Neuron (in vitro differentiated cells): ENCODE data around the gene DDX6.
"Not testable (repeated sequence)": the region's sequence is repeated elsewhere in the genome, so short reads cannot be mapped to it uniquely, and the experiment has no call there.

Source experiments
- H2AFZ ChIP-seq: one replicate; pipeline ENCODE4 v1.6.1; 2013; ENCODE audit warnings: low read depth, mild to moderate bottlenecking, inconsistent platforms, low read length, moderate library complexity
- H3K27me3 ChIP-seq: one replicate; pipeline ENCODE4 v1.6.1; 2013; ENCODE audit warnings: low read length; ENCODE audit not compliant: insufficient read depth
- H3K36me3 ChIP-seq: one replicate; pipeline ENCODE4 v1.6.1; 2013; ENCODE audit warnings: low read length; ENCODE audit not compliant: insufficient read depth
- H3K4me1 ChIP-seq: one replicate; pipeline ENCODE4 v1.6.1; 2013; ENCODE audit warnings: low read length; ENCODE audit not compliant: insufficient read depth
- H3K4me3 ChIP-seq: 2 replicates; pipeline ENCODE4 v1.5.1; 2013; ENCODE audit warnings: mild to moderate bottlenecking, low read length, moderate library complexity
- H3K9me3 ChIP-seq: one replicate; pipeline ENCODE4 v1.6.1; 2013; ENCODE audit warnings: low read length

Gene DDX6

DNA sequence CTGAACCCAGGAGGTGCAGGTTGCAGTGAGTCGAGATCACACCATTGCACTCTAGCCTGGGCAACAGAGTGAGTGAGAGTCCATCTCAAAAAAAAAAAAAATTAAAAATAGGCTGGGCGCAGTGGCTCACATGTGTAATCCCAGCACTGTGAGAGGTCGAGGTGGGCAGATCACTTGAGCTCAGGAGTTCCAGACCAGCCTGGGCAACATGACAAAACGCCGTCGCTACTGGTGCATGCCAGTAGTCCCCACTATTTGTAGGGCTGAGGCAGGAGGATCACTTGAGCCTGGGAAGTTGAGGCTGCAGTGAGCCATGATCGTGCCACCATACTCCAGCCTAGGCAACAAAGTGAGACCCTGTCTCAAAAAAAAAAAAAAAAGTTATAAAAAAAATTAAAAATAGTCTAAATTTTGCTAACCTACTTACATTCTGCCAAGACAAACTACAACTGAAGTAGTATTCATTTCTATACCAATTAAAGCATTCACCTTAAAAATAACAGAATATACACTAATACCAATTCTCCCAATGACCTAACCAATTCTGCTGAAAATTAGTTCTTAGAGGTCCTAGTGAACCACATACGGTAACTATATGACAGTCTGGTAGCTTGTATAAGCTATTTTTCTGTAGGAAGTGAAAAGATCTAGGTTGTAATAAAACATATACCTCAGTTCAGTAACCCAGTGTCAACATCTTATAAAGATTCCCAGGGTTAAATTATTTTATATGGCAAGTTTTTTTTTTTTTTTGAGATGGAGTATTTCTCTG, 7.1 kb downstream of the DDX6 start:
- H3K4me3 ChIP-seq, result no peak overlapping the region
- H3K27me3 ChIP-seq, result no peaks in the 10 kb centered on the region
- no peak overlapping the region for H2AFZ ChIP-seq
- no peaks in the 10 kb centered on the region for H3K9me3 ChIP-seq
- peaks cover 3% of the 10 kb centered on the region for H3K4me1 ChIP-seq
- H3K36me3 ChIP-seq, result peaks cover 71% of the 10 kb centered on the region

DNA sequence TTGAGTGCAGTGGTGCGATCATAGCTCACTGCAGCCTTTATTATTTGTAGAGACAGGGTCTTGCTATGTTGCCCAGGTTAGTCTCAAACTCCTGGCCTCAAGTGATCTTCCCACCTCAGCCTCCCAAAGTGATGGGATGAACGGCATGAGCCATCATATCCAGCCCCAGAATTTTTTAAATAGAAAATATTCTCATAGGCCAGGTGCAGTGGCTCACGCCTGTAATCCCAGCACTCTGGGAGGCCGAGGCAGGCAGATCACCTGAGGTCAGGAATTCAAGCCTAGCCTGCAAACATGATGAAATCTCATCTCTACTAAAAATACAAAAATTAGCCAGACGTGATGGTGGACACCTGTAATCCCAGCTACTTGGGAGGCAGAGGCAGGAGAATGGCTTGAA, 7.6 kb downstream of the DDX6 start:
- H3K27me3 ChIP-seq, H3K9me3 ChIP-seq, H3K4me3 ChIP-seq, H2AFZ ChIP-seq, H3K4me1 ChIP-seq: not testable (repeated sequence)
- peaks cover 77% of the 10 kb centered on the region for H3K36me3 ChIP-seq

DNA sequence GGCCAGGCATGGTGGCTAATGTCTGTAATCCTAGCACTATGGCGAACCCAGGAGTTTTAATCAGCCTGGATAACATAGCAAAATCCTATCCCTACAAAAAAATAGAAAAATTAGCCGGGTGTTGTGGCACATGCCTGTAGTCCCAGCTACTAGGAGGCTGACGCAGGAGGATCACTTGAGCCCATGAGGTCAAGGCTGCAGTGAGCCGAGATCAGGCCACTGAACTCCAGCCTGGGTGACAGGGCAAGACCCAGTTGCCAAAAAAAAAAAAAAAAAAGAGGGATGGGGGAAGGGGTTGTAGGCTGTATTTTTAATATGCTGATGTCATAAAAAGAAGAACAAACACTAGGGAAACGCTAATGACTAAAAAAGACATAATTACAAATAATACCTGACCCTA, 12.1 kb downstream of the DDX6 start:
- Histone ChIP-seq H3K36me3 (peaks cover 94% of the 10 kb centered on the region), H3K27me3 (no peaks in the 10 kb centered on the region), H2AFZ (no peak overlapping the region), H3K9me3 (no peaks in the 10 kb centered on the region), H3K4me1 (no peaks in the 10 kb centered on the region), H3K4me3 (no peak overlapping the region)

DNA sequence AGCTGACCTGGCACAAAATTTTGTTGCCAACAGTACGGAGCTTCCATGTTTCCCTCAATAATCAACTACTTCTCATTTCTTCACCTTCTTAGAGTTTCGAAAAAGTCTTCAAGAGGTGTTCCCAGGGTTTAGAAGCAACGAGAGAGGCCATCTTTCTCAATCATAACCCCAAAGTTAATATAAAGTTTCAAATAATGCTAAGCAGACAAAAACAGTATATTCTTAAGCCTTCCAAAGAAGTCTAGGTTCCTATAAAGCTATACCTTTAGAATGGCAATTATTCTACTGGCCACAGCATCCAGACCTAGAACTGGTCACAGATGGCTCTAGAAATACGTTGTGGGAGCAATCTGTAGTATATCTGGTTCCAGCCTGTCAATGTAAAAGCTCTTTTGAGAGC, 16.9 kb downstream of the DDX6 start:
- H3K4me3 ChIP-seq, result no peak overlapping the region
- no peaks in the 10 kb centered on the region for H3K4me1 ChIP-seq
- H3K36me3 ChIP-seq, result peaks cover 83% of the 10 kb centered on the region
- H3K9me3 ChIP-seq, result no peaks in the 10 kb centered on the region
- H3K27me3 ChIP-seq, result no peaks in the 10 kb centered on the region
- no peak overlapping the region for H2AFZ ChIP-seq

DNA sequence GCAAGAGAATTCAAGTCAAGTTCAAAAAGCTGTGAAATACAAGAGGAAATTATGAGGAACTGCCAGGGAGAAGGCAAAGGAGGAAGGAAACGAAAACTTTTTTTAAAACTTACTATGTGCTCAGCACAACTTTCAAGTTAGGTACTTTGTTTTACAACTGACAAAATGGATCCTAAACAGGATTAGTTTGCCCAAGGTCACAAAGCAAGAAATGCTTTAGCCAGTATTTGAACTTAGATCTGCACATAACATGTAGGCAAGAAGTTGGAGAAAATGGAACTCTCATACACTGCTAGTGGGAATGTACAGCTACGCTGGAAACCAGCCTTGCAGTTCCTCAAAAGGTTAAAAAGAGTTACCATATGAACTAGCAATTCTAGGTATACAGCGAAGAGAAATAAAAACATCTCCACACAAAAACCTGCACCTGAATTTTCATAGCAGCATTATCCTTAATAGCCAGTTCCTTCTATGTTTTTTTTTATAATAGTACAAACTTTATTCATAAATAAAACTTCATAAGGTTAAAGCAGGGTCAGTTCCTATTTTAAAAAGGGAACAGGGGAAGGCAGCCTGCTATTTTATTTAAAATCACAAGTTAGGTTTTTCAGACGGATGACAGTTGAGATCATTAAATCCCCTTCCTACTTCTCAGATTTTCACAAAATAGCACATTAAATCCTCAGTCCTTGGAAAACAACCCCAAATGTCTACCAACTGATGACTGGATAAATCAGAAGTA, 19.2 kb downstream of the DDX6 start:
- H3K9me3 ChIP-seq, result no peaks in the 10 kb centered on the region
- no peaks in the 10 kb centered on the region for H3K27me3 ChIP-seq
- H3K4me3 ChIP-seq, result no peak overlapping the region
- peaks cover 80% of the 10 kb centered on the region for H3K36me3 ChIP-seq
- no peaks in the 10 kb centered on the region for H3K4me1 ChIP-seq
- no peak overlapping the region for H2AFZ ChIP-seq

DNA sequence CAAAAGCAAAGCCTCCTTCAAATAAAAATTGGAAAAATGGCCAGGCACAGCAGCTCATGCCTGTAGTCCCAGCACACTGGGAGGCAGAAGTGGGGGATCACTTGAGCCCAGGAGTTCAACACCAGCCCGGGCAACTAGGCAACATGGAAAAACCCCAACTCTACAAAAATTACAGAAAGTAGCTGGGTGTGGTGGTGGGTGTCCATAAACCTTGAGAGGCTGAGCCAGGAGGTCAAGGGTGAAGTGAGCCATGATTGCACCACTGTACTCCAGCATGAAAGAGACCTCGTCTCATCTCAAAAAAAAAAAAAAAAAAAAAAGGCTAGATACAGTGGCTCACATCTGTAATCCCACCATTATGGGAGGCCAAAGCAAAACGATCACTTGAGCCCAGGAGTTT, 22.3 kb downstream of the DDX6 start:
- Histone ChIP-seq H3K4me1 (no peaks in the 10 kb centered on the region), H2AFZ (no peak overlapping the region), H3K4me3 (no peak overlapping the region), H3K9me3 (no peaks in the 10 kb centered on the region), H3K27me3 (no peaks in the 10 kb centered on the region), H3K36me3 (peaks cover 67% of the 10 kb centered on the region)

DNA sequence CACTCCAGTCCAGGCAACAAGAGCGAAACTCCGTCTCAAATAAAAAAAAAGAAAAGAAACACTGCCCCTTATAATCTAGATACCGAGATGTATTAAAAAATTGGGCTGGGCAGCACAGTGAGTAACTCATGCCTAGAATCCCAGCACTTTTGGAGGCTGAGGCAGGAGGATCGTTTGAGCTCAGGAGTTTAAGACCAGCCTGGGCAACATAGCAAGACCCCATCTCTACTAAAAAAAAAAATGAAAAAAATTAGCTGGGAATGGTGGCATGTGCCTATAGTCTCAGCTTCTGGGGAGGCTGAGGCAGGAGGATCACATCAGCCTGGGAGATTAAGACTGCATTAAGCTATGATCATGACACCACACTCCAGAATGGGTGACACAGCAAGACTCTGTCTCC, 24.9 kb downstream of the DDX6 start:
- H3K36me3 ChIP-seq, result peaks cover 70% of the 10 kb centered on the region
- no peak overlapping the region for H3K4me3 ChIP-seq
- no peak overlapping the region for H2AFZ ChIP-seq
- H3K9me3 ChIP-seq, result no peaks in the 10 kb centered on the region
- H3K4me1 ChIP-seq, result no peaks in the 10 kb centered on the region
- no peaks in the 10 kb centered on the region for H3K27me3 ChIP-seq

DNA sequence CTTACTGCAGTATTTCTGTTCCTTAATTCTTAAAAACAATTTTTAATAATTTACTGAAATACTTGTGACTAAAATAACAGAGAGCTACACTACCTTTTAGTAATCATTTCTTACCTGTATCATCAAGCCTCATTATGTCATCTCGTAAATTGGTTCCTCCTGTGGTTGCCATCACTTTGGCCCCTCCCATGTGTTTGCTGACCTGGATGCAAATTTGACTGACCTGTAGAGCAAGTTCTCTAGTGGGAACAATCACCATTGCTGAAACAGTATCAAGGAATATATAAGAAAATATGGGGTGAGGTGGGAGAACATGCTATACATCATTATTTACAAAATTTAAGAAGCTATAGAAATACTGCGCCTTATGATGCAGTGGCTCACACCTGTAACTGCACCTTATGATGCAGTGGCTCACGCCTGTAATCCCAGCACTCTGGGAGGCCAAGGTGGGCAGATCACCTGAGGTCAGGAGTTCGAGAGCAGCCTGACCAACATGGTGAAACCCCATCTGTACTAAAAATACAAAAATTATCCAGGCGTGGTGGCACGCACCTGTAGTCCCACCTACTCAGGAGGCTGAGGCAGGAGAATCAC, 25.8 kb downstream of the DDX6 start:
- not testable (repeated sequence) for H3K4me3 ChIP-seq, H3K27me3 ChIP-seq, H3K9me3 ChIP-seq, H2AFZ ChIP-seq, H3K4me1 ChIP-seq
- peaks cover 71% of the 10 kb centered on the region for H3K36me3 ChIP-seq

DNA sequence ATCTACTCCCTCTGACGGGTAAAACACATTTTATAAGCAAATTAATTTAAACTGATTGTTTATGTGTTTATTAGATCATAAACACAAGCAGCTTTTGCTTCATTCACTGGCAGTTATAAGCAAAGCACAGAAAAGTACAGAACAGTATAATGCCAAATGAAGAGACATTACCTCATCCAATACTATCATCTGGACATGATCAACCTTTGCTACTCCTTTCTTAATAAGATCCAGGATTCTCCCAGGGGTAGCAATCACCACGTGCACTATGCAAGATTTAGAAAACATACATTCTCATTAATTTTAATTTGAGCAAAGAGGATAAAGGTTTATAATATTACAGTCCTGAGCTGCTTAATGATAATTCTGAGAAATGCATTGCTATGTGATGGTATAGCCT, 27.9 kb downstream of the DDX6 start:
- Histone ChIP-seq H3K4me3 (no peak overlapping the region), H3K27me3 (no peaks in the 10 kb centered on the region), H3K36me3 (peaks cover 79% of the 10 kb centered on the region), H2AFZ (no peak overlapping the region), H3K9me3 (no peaks in the 10 kb centered on the region), H3K4me1 (no peaks in the 10 kb centered on the region)

DNA sequence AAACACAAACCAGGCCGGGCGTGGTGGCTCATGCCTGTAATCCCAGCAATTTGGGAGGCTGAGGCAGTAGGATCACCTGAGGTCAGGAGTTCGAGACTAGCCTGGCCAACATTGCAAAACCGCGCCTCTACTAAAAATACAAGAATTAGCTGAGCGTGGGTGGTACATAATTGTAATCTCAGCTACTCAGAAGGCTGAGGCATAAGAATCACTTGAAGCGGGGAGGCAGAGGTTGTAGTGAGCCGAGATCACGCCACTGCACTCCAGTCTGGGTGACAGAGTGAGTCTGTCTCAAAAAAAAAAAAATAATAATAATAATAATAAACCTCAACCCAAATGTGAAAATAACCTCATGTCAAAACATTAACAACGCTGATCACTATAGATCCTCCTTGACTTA, 29.0 kb downstream of the DDX6 start:
- not testable (repeated sequence) for H2AFZ ChIP-seq, H3K4me3 ChIP-seq, H3K9me3 ChIP-seq, H3K4me1 ChIP-seq, H3K27me3 ChIP-seq
- peaks cover 79% of the 10 kb centered on the region for H3K36me3 ChIP-seq

DNA sequence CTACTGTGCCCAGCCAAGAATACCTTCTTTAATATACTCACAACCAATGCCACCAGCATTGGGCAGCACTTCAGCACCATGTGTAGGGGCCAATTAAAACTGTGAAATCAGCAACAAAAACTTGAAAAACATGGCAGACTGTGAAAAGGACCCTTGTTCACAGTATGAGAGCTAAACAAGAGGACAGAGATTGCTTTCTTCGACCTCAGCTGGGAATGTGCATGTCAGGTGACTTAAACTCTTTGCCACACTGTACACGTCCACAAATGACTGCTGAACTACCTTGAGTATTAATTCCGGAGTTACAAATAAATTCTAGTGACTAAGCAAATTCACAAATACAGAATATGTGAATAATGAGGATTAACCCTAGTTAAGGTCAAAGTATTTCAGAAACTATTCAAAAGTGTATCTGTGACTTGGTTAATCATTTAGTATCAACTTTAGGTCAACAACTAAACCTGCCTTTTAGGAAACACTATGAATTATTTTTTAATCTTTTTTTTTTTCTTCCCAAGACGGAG, 33.0 kb downstream of the DDX6 start:
- H3K36me3 ChIP-seq, result peaks cover 93% of the 10 kb centered on the region

DNA sequence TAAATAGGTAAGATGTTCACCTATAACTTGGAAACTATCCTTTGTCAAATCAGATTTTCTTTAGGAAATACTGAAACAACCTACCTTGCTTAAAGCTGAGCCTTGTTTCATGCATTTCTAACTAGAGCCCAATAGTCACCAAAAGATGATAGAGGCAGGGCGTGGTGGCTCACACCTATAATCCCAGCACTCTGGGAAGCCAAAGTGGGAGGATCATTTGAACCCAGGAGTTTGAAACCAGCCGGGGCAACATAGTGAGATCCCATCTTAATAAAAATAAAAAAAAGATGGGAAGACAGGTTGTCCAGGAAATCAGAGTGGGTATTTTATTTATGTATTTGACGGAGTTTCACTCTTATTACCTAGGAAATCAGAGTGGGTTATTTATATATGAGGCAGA, 38.3 kb downstream of the DDX6 start:
- Histone ChIP-seq H3K4me3 (no peak overlapping the region), H3K9me3 (no peaks in the 10 kb centered on the region), H3K27me3 (no peaks in the 10 kb centered on the region), H3K36me3 (peaks cover 84% of the 10 kb centered on the region), H3K4me1 (peaks cover 1% of the 10 kb centered on the region), H2AFZ (no peak overlapping the region)

More for the DNA sequence above, 33.0 kb downstream of the DDX6 start:
- no peak overlapping the region for H2AFZ ChIP-seq
- H3K4me1 ChIP-seq, result no peaks in the 10 kb centered on the region
- H3K9me3 ChIP-seq, result no peaks in the 10 kb centered on the region
- H3K27me3 ChIP-seq, result no peaks in the 10 kb centered on the region
- H3K4me3 ChIP-seq, result no peak overlapping the region

DNA sequence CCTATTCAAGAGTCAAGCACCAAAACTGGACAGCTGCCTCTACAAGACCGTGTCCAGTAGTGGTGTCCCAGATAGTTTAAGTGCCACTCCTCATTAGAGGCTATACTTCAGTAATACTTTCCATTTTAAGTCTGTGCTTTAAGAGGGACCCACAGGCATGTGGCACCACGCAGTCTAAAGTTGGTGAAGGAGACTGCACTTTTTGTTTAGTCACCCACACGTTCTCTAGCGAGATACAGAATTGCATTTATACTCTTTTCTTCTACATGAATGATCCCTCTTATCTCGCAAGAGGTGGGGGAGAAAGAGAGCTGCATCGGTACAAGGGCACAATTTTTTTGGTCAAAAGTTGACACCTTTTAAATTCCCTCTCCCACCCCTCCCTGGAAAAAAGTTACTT, 41.5 kb downstream of the DDX6 start:
- peaks cover 55% of the 10 kb centered on the region for H3K36me3 ChIP-seq
- no peaks in the 10 kb centered on the region for H3K9me3 ChIP-seq
- no peaks in the 10 kb centered on the region for H3K27me3 ChIP-seq
- no peak overlapping the region for H2AFZ ChIP-seq
- H3K4me3 ChIP-seq, result no peak overlapping the region
- H3K4me1 ChIP-seq, result peaks cover 1% of the 10 kb centered on the region
